ENCODE measurements around the gene MGAT3.

Gene MGAT3

GRCh38 chr22:39528681-39529486, 72.1 kb downstream of the MGAT3 start (continued):
- TF ChIP-seq FEZF1 (tag by site-specific recombination; IDR thresholded peaks at IDR 0.05) (no peak), KLF10 (tag by site-specific recombination; IDR thresholded peaks at IDR 0.05) (peak; percentile 65; the same call in 1 of the 2 replicates), HOXA7 (CRISPR knock-in tag; IDR thresholded peaks at IDR 0.05; ENCODE audit: borderline replicate concordance) (no peak), EGR2 (tag by site-specific recombination; IDR thresholded peaks at IDR 0.05; ENCODE audit: low read depth) (no peak), BCL11B (tag by site-specific recombination; IDR thresholded peaks at IDR 0.05; ENCODE audit: low read depth) (0 out of 2 replicates have a peak, but pooled peaks have one; percentile 35), ZNF600 (tag by site-specific recombination; IDR thresholded peaks at IDR 0.05) (peak; percentile 74), ZNF19 (tag by site-specific recombination; IDR thresholded peaks at IDR 0.05; ENCODE audit: low read depth) (no peak), ZNF211 (tag by site-specific recombination; IDR thresholded peaks at IDR 0.05; ENCODE audit: low read depth) (no peak), ZBTB48 (tag by site-specific recombination; IDR thresholded peaks at IDR 0.05) (0 out of 2 replicates have a peak, but pooled peaks have one; percentile 47), HOXC10 (CRISPR knock-in tag; IDR thresholded peaks at IDR 0.05) (no peak), ZNF629 (tag by site-specific recombination; IDR thresholded peaks at IDR 0.05) (peak; percentile 88), ZFP3 (tag by site-specific recombination; IDR thresholded peaks at IDR 0.05; ENCODE audit: low read depth) (no peak), ZNF692 (tag by site-specific recombination; IDR thresholded peaks at IDR 0.05) (peak; percentile 90), ZFHX2 (tag by site-specific recombination; conservative IDR thresholded peaks at IDR 0.05) (peak; percentile 35; the same call in 1 of the 2 replicates), ZNF391 (tag by site-specific recombination; IDR thresholded peaks at IDR 0.05; ENCODE audit: borderline replicate concordance, low read depth) (peak; percentile 96; the same call in 1 of the 2 replicates), ZNF473 (tag by site-specific recombination; IDR thresholded peaks at IDR 0.05) (no peak), ZNF501 (tag by site-specific recombination; IDR thresholded peaks at IDR 0.05) (peak; percentile 96), ZBTB1 (tag by site-specific recombination; IDR thresholded peaks at IDR 0.05) (no peak), ZSCAN23 (tag by site-specific recombination; IDR thresholded peaks at IDR 0.05) (peak; percentile 90), ZNF302 (tag by site-specific recombination; IDR thresholded peaks at IDR 0.05; ENCODE audit: low read depth) (no peak), ZNF350 (tag by site-specific recombination; IDR thresholded peaks at IDR 0.05) (no peak), ZSCAN4 (tag by site-specific recombination; IDR thresholded peaks at IDR 0.05) (peak; percentile 77), ZNF239 (tag by site-specific recombination; IDR thresholded peaks at IDR 0.05) (peak; percentile 83; the same call in 1 of the 2 replicates), ZNF114 (tag by site-specific recombination; IDR thresholded peaks at IDR 0.05) (no peak), ZEB2 (tag by site-specific recombination; IDR thresholded peaks at IDR 0.05) (peak; percentile 87), ZNF18 (tag by site-specific recombination; IDR thresholded peaks at IDR 0.05) (no peak), ZNF274 (IDR thresholded peaks at IDR 0.05; ENCODE audit: low read length) (no peak), ZNF274 (tag by site-specific recombination; IDR thresholded peaks at IDR 0.05; ENCODE audit: borderline replicate concordance) (no peak), ZNF48 (tag by site-specific recombination; IDR thresholded peaks at IDR 0.05) (no peak)
- TF ChIP-seq, protein P1, sequence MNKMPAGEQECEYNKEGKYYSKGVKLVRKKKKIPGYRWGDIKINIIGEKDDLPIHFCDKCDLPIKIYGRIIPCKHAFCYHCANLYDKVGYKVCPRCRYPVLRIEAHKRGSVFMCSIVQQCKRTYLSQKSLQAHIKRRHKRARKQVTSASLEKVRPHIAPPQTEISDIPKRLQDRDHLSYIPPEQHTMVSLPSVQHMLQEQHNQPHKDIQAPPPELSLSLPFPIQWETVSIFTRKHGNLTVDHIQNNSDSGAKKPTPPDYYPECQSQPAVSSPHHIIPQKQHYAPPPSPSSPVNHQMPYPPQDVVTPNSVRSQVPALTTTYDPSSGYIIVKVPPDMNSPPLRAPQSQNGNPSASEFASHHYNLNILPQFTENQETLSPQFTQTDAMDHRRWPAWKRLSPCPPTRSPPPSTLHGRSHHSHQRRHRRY (tag by site-specific recombination; IDR thresholded peaks at IDR 0.05): no peak
- TF ChIP-seq, protein P2, sequence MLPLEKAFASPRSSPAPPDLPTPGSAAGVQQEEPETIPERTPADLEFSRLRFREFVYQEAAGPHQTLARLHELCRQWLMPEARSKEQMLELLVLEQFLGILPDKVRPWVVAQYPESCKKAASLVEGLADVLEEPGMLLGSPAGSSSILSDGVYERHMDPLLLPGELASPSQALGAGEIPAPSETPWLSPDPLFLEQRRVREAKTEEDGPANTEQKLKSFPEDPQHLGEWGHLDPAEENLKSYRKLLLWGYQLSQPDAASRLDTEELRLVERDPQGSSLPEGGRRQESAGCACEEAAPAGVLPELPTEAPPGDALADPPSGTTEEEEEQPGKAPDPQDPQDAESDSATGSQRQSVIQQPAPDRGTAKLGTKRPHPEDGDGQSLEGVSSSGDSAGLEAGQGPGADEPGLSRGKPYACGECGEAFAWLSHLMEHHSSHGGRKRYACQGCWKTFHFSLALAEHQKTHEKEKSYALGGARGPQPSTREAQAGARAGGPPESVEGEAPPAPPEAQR (tag by site-specific recombination; IDR thresholded peaks at IDR 0.05): peak; percentile 94
- TF ChIP-seq, protein P3, sequence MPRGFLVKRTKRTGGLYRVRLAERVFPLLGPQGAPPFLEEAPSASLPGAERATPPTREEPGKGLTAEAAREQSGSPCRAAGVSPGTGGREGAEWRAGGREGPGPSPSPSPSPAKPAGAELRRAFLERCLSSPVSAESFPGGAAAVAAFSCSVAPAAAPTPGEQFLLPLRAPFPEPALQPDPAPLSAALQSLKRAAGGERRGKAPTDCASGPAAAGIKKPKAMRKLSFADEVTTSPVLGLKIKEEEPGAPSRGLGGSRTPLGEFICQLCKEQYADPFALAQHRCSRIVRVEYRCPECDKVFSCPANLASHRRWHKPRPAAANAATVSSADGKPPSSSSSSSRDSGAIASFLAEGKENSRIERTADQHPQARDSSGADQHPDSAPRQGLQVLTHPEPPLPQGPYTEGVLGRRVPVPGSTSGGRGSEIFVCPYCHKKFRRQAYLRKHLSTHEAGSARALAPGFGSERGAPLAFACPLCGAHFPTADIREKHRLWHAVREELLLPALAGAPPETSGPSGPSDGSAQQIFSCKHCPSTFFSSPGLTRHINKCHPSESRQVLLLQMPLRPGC (tag by site-specific recombination; IDR thresholded peaks at IDR 0.05): peak; percentile 93
